Stimulated activated CD8-positive, alpha-beta memory T cell treated with anti-CD3 and anti-CD28 coated beads, Interleukin-12 subunit alpha, Interleukin-12 subunit beta, amount 100 ng/mL, for 24 hours (primary cell): Measurements from ENCODE around the gene AFF3.

Experiments used
- DNase-seq: peaks from one replicate; pipeline ENCODE4 v3.0.0-alpha.2; 2020; ENCODE audit errors: extremely low read depth

The AFF3 gene

GRCh38 chr2:100043891-100044255 lies 98.5 kb downstream of the AFF3 start:
- no peak for DNase-seq

GRCh38 chr2:100043081-100043890 lies 99.1 kb downstream of the AFF3 start:
- no peak for DNase-seq

DNA sequence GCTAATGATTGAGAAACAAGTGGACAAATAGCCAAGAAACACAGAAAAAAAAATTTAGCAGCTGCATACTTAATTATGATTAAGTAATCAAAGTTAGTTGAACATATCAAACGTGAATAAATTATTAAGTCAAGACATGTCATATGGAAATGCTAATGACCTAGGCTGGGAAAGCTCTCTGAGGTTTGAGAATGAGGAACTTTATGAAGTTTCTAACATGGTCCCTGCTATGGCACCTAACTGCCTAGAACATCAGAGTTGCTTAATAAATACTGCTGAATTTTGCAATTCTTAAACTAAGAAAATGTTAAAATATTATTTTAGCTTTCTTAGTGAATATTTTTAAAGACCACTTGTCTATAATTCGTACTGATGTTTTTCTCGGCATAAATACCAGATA lies 99.8 kb downstream of the AFF3 start:
- DNase-seq, result no peak

GRCh38 chr2:100041946-100042345 lies 100.4 kb downstream of the AFF3 start:
- no peak for DNase-seq

DNA sequence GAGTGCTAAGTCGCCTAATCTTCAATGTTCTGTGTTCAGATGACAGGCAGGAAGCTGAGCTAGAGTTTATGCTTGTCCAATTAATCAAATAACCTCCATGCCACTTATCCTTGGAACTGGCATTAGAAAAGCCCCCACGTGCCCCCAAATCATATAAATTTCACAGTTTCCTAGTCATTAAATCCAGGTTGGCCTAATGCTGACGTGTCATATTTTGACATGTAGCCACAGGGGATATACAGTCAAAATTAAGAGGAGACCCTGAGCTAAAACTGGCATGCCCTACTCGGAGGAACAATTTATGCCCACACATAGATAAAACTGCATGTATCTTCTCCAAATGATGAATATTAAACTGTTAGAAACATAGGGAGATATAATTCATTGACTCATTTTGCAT lies 101.0 kb downstream of the AFF3 start:
- no peak for DNase-seq

GRCh38 chr2:100040906-100041305 lies 101.5 kb downstream of the AFF3 start:
- DNase-seq, result no peak

DNA sequence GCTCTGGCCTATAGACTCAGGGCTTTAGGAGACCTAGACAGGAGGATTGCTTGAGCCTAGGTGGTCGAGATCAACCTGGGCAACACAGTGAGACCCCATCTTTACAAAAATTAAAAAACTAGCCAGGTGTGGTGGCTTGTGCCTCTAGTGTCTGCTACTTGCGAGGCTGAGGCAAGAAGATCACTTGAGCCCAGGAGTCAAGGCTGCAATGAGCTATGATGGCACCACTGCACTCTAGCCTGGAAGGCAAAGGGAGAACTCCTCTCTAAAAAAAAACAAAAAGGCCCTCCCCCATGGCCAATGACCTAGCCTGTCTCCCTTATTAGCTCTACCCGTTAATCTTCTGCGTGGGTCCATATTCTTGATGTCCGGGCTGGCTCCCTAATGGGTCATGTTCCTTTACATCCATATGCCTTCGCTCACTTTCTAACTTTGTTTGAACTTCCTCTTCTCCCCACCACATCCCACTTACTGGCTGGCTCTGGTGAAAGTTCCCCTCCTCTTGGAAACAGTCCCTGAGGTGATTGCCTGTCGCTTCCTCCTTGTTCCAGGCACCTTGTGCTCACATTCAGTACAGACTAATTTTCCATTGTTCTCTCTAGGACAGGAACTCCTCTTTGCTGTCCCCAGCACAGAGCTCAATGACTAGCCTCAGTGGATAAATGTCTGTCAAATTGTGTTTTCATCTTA lies 103.0 kb downstream of the AFF3 start:
- no peak for DNase-seq

GRCh38 chr2:100038011-100038410 lies 104.4 kb downstream of the AFF3 start:
- no peak for DNase-seq

DNA sequence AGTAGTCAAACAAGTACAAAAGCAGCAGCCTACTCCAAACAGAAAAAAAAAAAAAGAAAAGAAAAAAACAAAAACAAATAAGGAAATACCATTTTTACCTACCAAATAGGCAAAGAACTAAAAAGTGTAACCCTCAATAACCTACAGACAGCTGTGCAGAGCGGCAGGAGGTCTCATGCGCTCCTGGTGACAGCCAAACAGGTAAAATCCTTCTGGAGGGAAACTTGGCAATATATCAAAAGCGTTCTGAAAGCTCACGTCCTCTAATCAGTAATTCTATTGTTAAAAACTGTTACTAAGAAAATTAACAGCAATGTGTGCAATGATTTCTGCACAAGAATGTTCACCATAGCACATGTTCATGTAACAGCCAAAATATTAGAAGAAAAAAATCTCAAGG lies 105.6 kb downstream of the AFF3 start:
- no peak for DNase-seq

DNA sequence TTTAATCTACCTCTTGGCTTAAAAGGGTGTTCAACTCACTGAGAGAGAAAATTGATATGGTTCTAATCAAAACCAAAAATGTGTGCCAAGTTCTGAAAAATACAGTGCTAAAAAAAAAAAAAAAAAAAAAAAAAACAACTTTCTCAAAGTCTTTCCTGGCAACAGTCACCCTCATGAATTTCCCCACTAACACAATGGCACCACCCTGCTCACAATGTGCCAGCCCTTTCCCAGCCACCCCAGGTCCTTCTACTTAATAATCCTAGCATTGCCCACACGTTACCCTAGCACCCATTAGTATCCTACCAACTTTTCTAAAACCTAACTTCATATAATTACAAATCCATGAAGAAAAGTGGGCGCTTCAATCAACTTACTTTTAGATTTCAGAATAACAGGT lies 106.4 kb downstream of the AFF3 start:
- DNase-seq, result no peak

GRCh38 chr2:100034431-100034830 lies 108.0 kb downstream of the AFF3 start:
- DNase-seq, result no peak

GRCh38 chr2:100033976-100034375 lies 108.4 kb downstream of the AFF3 start:
- no peak for DNase-seq

DNA sequence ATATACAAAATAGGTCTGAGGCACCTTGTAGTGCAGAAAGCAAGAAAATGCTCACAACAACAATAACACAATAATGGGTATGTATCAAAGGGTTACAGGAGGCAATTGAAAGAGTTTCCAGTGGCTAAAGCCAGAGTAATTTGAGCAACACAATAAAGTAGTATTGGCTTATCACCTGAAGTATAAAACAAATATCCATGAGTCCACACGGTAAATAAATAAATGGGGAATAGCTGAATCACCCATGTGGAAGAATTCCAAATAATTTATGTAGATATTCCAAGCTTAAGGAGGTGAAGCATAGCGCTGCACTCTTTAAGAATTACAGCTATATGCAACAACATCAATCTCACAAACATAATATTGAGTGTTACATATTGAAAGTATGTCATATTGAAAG lies 110.8 kb downstream of the AFF3 start:
- no peak for DNase-seq

DNA sequence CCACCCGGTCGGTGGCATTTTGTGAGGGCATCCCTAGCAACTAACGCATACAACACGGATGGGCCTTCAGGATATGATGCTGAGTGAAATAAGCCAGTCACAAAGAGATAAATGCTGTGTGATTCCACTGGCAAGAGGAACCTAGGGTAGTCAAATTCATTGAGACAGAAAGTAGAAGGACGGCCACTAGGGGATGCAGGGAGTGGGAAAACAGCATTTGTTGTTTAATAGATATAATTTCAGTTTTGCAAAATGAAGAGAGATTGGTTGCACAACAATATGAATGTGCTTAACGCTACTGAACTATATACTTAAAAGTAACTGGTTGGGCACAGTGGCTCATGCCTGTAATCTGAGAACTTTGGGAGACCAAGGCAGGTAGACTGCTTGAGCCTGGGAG lies 112.9 kb downstream of the AFF3 start:
- no peak for DNase-seq

DNA sequence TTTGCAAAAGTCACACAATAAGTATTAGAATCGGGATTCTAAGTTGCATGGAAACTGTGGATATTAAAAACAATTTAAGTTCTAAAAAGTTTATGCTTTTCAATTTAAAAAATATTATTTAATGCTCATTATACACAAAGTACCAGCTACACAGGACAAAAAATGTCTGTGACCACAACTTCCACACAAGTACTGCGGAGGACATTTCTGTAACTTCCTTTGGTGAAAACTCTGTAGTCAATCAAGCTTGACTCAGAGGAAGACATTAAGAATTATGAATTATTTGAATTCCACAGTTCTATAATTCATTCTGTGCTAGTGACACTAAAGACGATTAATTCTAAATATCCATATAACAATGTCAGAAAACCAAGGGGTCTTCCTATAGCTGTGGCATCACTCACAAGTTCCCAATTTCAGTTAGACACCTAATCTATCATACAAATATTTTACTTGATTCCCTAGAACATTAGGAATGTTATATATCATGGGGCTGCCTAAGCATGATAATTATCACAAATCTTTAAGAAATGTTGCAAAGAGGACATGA lies 120.5 kb downstream of the AFF3 start:
- DNase-seq, result no peak

- no peak for DNase-seq
Observed at GRCh38 chr2:100019499-100019898, 122.9 kb downstream of the AFF3 start.

DNA sequence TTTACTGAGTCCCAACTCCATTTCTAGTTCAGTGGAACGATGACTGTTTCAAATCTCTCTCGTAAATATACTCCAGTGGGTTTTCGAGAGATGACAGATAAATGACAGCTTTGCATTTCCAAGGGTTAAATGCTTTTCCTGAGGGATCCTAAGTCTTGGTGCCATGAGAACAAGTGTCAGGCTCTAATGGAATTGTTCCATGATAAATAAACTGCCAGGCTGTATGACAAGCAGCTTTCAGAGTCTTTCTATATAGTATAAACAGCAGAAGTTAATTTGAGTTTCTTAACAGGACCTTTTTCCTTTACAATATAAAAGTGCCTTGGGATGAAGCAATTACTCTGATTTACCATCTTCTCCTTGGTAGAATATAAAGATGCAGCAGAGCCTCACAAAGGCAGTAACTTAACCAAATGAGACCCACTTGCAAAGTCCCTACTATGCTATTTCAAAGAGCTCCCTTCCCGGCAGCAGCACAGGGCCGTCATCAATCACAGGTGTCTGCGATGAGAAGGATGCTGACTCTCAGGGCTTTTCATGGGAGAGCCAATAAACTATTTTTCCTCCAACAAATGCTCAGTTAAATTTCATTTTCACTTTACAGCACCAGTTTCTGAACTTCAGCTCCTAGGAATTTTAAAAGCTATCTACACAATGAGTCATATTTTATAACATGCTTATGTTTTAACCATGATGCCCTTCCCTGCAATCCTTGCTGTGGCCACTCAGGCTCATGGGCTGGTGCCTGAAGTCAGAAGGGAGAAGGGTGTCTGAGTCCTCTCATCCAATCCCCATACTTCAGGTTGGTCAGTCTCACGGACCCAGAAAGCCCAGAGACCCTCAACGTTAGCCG lies 123.8 kb downstream of the AFF3 start:
- no peak for DNase-seq

- DNase-seq, result no peak
Observed at GRCh38 chr2:100017633-100018032, 124.8 kb downstream of the AFF3 start.

DNA sequence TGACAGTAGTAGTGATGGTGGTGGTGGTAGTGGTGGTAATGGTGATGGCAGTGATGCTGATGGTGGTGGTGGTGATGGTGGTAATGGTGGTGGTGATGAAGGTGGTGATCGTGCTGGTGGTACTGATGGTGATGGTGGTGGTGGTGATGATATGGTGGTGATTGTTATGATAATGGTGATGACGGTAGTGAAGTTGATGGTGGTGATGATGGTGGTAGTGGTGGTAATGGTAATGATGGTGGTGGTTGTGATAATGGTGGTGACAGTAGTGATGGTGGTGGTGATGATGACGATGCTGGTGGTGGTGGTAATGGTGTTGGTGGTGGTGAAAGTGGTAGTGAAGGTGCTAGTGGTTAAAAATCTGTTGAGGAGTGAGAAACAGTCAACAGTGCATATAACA lies 125.6 kb downstream of the AFF3 start:
- no peak for DNase-seq

DNA sequence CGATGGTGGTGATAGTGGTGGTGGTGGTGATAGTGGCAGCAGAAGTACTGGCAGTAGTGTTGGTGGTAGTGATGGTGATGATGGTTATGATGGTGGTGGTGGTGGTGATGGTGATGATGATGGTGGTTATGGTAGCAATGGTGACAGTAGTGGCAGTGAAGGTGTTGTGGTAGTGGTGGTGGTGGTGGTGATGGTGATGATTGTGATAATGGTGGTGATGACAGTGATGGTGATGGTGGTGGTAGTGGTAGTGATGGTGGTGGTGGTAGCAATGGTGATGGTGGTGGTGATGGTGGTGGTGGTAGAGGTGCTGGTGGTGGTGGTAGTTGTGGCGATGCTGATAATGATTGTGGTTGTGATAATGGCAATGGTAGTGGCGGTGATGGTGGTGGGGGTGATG lies 126.5 kb downstream of the AFF3 start:
- DNase-seq, result no peak

- DNase-seq, result no peak
Observed at GRCh38 chr2:100013892-100014677, 128.3 kb downstream of the AFF3 start.

DNA sequence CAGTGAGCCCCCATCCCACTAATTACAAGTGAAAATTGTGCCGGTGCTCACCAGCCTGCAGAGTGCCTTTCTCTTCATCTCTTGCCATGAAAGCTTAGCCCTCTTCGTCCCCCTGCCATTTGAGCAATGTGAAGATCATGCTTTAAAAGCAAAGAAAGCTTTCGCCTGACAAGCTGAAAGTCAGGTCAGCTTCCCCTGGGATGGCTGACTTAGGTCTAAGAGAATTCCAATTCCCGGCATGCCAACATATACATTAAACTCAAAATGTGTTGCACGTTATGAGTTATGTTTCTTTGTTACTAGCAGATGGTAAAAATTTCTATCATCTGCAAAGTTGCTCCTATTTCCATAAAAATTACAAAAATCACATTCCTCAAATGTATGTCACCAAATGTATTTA lies 129.8 kb downstream of the AFF3 start:
- no peak for DNase-seq
